ENCODE data around the gene OLFM2. TPM values are rescaled to one million over a fixed set of nuclear protein-coding genes. Genes with fewer than 3 reads are reported as not detected.

Gene OLFM2
- total RNA-seq, 1 experiment from 2014 or later: 75.6 TPM

- no peaks in the 10 kb centered on the region for H3K9me3 Mint-ChIP-seq
- H3K14ac ChIP-seq (ENCODE audit: insufficient read depth, low read length): no peak overlapping the region
- no peak overlapping the region for H3K4ac ChIP-seq (ENCODE audit: low read depth, low read length)
- no peaks in the 10 kb centered on the region for H3K23me2 ChIP-seq (ENCODE audit: insufficient read length, low read depth, low read length, poor library complexity, severe bottlenecking)
- no peaks in the 10 kb centered on the region for H3K79me1 ChIP-seq (ENCODE audit: insufficient read depth, low read depth, low read length, poor library complexity, severe bottlenecking)
- TF ChIP-seq, protein P1, sequence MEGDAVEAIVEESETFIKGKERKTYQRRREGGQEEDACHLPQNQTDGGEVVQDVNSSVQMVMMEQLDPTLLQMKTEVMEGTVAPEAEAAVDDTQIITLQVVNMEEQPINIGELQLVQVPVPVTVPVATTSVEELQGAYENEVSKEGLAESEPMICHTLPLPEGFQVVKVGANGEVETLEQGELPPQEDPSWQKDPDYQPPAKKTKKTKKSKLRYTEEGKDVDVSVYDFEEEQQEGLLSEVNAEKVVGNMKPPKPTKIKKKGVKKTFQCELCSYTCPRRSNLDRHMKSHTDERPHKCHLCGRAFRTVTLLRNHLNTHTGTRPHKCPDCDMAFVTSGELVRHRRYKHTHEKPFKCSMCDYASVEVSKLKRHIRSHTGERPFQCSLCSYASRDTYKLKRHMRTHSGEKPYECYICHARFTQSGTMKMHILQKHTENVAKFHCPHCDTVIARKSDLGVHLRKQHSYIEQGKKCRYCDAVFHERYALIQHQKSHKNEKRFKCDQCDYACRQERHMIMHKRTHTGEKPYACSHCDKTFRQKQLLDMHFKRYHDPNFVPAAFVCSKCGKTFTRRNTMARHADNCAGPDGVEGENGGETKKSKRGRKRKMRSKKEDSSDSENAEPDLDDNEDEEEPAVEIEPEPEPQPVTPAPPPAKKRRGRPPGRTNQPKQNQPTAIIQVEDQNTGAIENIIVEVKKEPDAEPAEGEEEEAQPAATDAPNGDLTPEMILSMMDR (conservative IDR thresholded peaks at IDR 0.05): no peak
- H3K27me3 Mint-ChIP-seq (ENCODE audit: low read depth): no peaks in the 10 kb centered on the region
- H2BK15ac ChIP-seq (ENCODE audit: low read depth, low read length): no peak overlapping the region
- no peak overlapping the region for H3K27ac Mint-ChIP-seq
- no peak overlapping the region for H4K5ac ChIP-seq (ENCODE audit: insufficient read length, low read depth, low read length)
- no peak overlapping the region for H4K8ac ChIP-seq (replicated peaks; ENCODE audit: insufficient read length, low read depth, low read length)
- no peak overlapping the region for H2BK20ac ChIP-seq (ENCODE audit: low read depth, low read length, poor library complexity, severe bottlenecking)
- H3K18ac ChIP-seq (ENCODE audit: insufficient read length, low read depth, low read length): no peak overlapping the region
- no peak overlapping the region for H3K9ac ChIP-seq (ENCODE audit: extremely low read depth, insufficient read length, low read length)
- no peak overlapping the region for H2AFZ ChIP-seq (ENCODE audit: low read length)
- H4K20me1 ChIP-seq (ENCODE audit: control insufficient read depth, insufficient read depth, insufficient read length): peaks cover 2% of the 10 kb centered on the region
- no peaks in the 10 kb centered on the region for H3K9me3 ChIP-seq (ENCODE audit: control insufficient read depth, low read depth, low read length)
- H3K4me2 ChIP-seq (ENCODE audit: insufficient read depth, insufficient read length, low read length): no peak overlapping the region
- H2BK120ac ChIP-seq (ENCODE audit: low read depth, low read length, poor library complexity, severe bottlenecking): no peak overlapping the region
- H3K36me3 Mint-ChIP-seq (ENCODE audit: insufficient read depth in 1 of 3, low read depth in 3 of 3): peaks cover 3 to 31% (median 24%) of the 10 kb centered on the region in 3 experiments; a peak in 6 of 7 replicates
- H3T11ph ChIP-seq (ENCODE audit: low read length): no peak overlapping the region
- H3K56ac ChIP-seq (ENCODE audit: insufficient read length, low read depth, low read length): no peak overlapping the region
- no peak overlapping the region for H2BK5ac ChIP-seq (ENCODE audit: insufficient read length, low read length)
- no CpG with 5 or more reads among the region's 7 CpGs for WGBS (ENCODE audit: extremely low coverage, insufficient read length, low lambda C conversion rate)
- H3K79me2 ChIP-seq (ENCODE audit: insufficient read depth, low read length): no peaks in the 10 kb centered on the region
- H4K91ac ChIP-seq (ENCODE audit: insufficient read length, low read depth, low read length): no peak overlapping the region
- H3K27ac ChIP-seq (ENCODE audit: insufficient read length, low read depth, low read length): no peak overlapping the region
- no peak overlapping the region for H3K23ac ChIP-seq (ENCODE audit: insufficient read length, low read depth, low read length)
- DNase-seq: no peak
- H2BK12ac ChIP-seq (ENCODE audit: insufficient read length, low read depth, low read length): no peak overlapping the region
- no peaks in the 10 kb centered on the region; the same call in 1 of the 2 replicates for H3K4me1 ChIP-seq (ENCODE audit: insufficient read depth, low read length)
- no peak overlapping the region for H2AK5ac ChIP-seq (ENCODE audit: insufficient read length, low read length)
- no peak overlapping the region for H3K4me3 Mint-ChIP-seq
- H3K27me3 ChIP-seq (ENCODE audit: insufficient read depth, low read length): no peaks in the 10 kb centered on the region
- H3K4me1 Mint-ChIP-seq: peaks cover 8 to 36% of the 10 kb centered on the region in 2 experiments
These were observed 86.5 kb downstream of the OLFM2 start for GRCh38 chr19:9849791-9850190.
